ENCODE data around the gene PHLDB2.
A peak's percentile ranks its signal among the peaks of the same experiment; 100 is the strongest.

The PHLDB2 gene

GRCh38 chr3:111863942-111864694 is 5.1 kb downstream of the PHLDB2 start:
- no peak for TF ChIP-seq CTCF (IDR thresholded peaks at IDR 0.05)
- no peak for DNase-seq
- Mint-ChIP-seq H3K27ac (no peak overlapping the region), H3K9me3 (no peaks in the 10 kb centered on the region), H3K4me3 (peak overlapping the region; percentile 22), H3K36me3 (ENCODE audit: low read depth) (no peaks in the 10 kb centered on the region), H3K4me1 (peaks cover 74% of the 10 kb centered on the region), H3K27me3 (ENCODE audit: low read depth, poor library complexity) (no peaks in the 10 kb centered on the region)

GRCh38 chr3:111864821-111865656 is 6.0 kb downstream of the PHLDB2 start:
- no peak for DNase-seq
- no peaks in the 10 kb centered on the region for H3K36me3 Mint-ChIP-seq (ENCODE audit: low read depth)
- no peaks in the 10 kb centered on the region for H3K9me3 Mint-ChIP-seq
- no peaks in the 10 kb centered on the region for H3K27me3 Mint-ChIP-seq (ENCODE audit: low read depth, poor library complexity)
- no peak for TF ChIP-seq CTCF (IDR thresholded peaks at IDR 0.05)
- H3K4me3 Mint-ChIP-seq, result no peak overlapping the region
- H3K4me1 Mint-ChIP-seq, result peaks cover 83% of the 10 kb centered on the region
- no peak overlapping the region for H3K27ac Mint-ChIP-seq

GRCh38 chr3:111867889-111868426 is 8.9 kb downstream of the PHLDB2 start:
- Mint-ChIP-seq H3K4me1 (peaks cover 89% of the 10 kb centered on the region), H3K27ac (no peak overlapping the region), H3K27me3 (ENCODE audit: low read depth, poor library complexity) (no peaks in the 10 kb centered on the region), H3K9me3 (no peaks in the 10 kb centered on the region), H3K4me3 (no peak overlapping the region), H3K36me3 (ENCODE audit: low read depth) (no peaks in the 10 kb centered on the region)
- no peak for TF ChIP-seq CTCF (IDR thresholded peaks at IDR 0.05)
- no peak for DNase-seq

DNA sequence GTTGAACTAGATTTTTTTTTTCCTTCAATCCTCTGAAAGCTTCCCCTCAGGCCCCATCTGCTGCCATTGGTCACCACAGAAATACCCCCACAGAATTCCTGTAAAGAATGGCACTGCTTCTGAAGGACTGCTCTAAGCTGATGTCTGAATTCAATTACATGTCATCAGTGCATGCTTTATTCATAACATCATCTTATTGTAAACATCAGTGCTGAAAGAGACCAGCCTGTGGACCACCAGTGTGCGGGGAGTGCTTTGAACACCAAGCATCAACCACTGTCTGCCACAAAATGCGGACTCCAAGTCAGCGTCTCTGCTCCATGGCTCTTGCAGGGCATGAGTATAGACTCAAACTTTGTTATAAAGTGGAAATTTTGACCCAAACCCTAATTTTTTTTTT is 11.6 kb downstream of the PHLDB2 start:
- DNase-seq, result no peak
- Mint-ChIP-seq H3K27ac (no peak overlapping the region), H3K36me3 (ENCODE audit: low read depth) (no peaks in the 10 kb centered on the region), H3K9me3 (peaks cover under 1% of the 10 kb centered on the region), H3K27me3 (ENCODE audit: low read depth, poor library complexity) (no peaks in the 10 kb centered on the region), H3K4me3 (no peak overlapping the region), H3K4me1 (peaks cover 80% of the 10 kb centered on the region)
- TF ChIP-seq CTCF (IDR thresholded peaks at IDR 0.05), result no peak

DNA sequence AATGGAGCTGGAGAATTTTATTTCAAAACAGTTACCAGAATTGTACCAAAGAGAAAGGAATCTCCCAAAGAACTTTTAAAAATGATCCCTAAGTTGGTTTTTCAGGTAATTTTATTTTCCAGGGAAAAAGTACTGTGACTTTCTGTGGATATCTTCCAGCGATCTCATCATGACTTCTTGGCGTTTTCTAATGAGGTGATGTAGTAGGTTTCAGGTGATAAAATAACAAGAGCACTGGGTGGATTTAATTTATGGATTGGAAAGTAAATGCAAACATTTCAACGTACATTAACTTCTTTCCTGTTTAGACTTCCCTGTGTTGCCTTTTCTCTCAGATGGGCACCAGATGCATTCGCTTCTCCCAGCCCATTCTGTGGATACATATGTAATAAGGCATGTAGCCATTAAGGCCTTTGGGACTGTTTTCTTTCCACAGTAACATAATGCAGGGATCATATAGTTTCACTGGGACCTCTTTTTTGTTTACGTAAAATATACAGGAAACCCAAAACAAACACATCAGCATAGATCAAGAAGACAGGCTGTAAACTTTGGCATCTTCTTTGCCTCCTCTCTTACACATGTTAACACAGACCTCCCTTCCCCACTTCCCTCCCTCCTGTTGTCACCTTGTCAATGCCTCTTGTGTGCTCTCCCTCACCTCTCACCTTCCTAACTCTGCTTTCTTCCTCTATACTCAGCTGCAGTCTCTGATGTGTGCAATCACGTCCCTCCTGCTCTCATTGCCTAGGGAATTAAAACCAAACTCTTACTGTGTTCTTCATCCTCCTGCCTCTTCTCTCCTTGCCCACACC is 13.0 kb downstream of the PHLDB2 start:
- Mint-ChIP-seq H3K27me3 (ENCODE audit: low read depth, poor library complexity) (no peaks in the 10 kb centered on the region), H3K9me3 (peaks cover 12% of the 10 kb centered on the region), H3K4me3 (peak overlapping the region; percentile 64), H3K4me1 (peaks cover 70% of the 10 kb centered on the region), H3K27ac (peak overlapping the region; percentile 87), H3K36me3 (ENCODE audit: low read depth) (peaks cover 13% of the 10 kb centered on the region)
- no peak for TF ChIP-seq CTCF (IDR thresholded peaks at IDR 0.05)
- no peak for DNase-seq
